H9 (cell line): ENCODE results near the gene NAA20. TPM values are rescaled to one million over a fixed set of nuclear protein-coding genes. Genes with fewer than 3 reads are reported as not detected.

Experiments used
- DNase-seq: peaks from one replicate; pipeline ENCODE4 v3.0.0-alpha.2; 2017
- H2AFZ ChIP-seq: one replicate; pipeline ENCODE4 v1.6.1; 2013; ENCODE audit warnings: mild to moderate bottlenecking, low read length, control low read depth, moderate library complexity
- H2AK5ac ChIP-seq: 2 replicates; pipeline ENCODE4 v1.6.1; 2013; ENCODE audit warnings: low read length, control low read depth, mixed read lengths; ENCODE audit not compliant: insufficient read length
- H2BK120ac ChIP-seq: one replicate; pipeline ENCODE4 v1.6.1; 2013; ENCODE audit warnings: low read depth, mild to moderate bottlenecking, low read length, control low read depth, inconsistent platforms; ENCODE audit not compliant: poor library complexity, severe bottlenecking
- H2BK12ac ChIP-seq: 2 replicates; pipeline ENCODE4 v1.6.1; 2013; ENCODE audit warnings: low read length, control low read depth, mixed read lengths, low read depth; ENCODE audit not compliant: insufficient read length
- H2BK15ac ChIP-seq: 2 replicates; pipeline ENCODE4 v1.6.1; 2013; ENCODE audit warnings: low read depth, low read length, control low read depth
- H2BK20ac ChIP-seq: one replicate; pipeline ENCODE4 v1.6.1; 2013; ENCODE audit warnings: low read depth, mild to moderate bottlenecking, low read length, control low read depth, inconsistent platforms; ENCODE audit not compliant: poor library complexity, severe bottlenecking
- H2BK5ac ChIP-seq: 2 replicates; pipeline ENCODE4 v1.6.1; 2013; ENCODE audit warnings: low read length, control low read depth, mixed read lengths; ENCODE audit not compliant: insufficient read length
- H3K14ac ChIP-seq: 2 replicates; pipeline ENCODE4 v1.6.1; 2013; ENCODE audit warnings: low read length, control low read depth; ENCODE audit not compliant: insufficient read depth
- H3K18ac ChIP-seq: 2 replicates; pipeline ENCODE4 v1.6.1; 2013; ENCODE audit warnings: low read depth, mild to moderate bottlenecking, mixed read lengths, low read length, control low read depth; ENCODE audit not compliant: insufficient read length
- H3K23ac ChIP-seq: 2 replicates; pipeline ENCODE4 v1.6.1; 2013; ENCODE audit warnings: low read length, control low read depth, mixed read lengths, low read depth; ENCODE audit not compliant: insufficient read length
- H3K23me2 ChIP-seq: 2 replicates; pipeline ENCODE4 v1.6.1; 2013; ENCODE audit warnings: low read depth, mild to moderate bottlenecking, mixed read lengths, low read length, control low read depth; ENCODE audit not compliant: insufficient read length, poor library complexity, severe bottlenecking
- H3K27ac ChIP-seq: 2 replicates; pipeline ENCODE4 v1.5.1; 2013; ENCODE audit warnings: low read length, control low read depth, mixed read lengths, low read depth; ENCODE audit not compliant: insufficient read length
- H3K27me3 ChIP-seq: 2 replicates; pipeline ENCODE4 v1.6.1; 2013; ENCODE audit warnings: low read length, control low read depth, inconsistent platforms; ENCODE audit not compliant: insufficient read depth
- H3K4ac ChIP-seq: 2 replicates; pipeline ENCODE4 v1.6.1; 2013; ENCODE audit warnings: low read depth, mild to moderate bottlenecking, control low read depth, inconsistent platforms, low read length, moderate library complexity
- H3K4me1 ChIP-seq: 2 replicates; pipeline ENCODE4 v1.6.1; 2013; ENCODE audit warnings: low read length, control low read depth, inconsistent platforms; ENCODE audit not compliant: insufficient read depth
- H3K4me2 ChIP-seq: 2 replicates; pipeline ENCODE4 v1.6.1; 2013; ENCODE audit warnings: low read length, control low read depth, mixed read lengths; ENCODE audit not compliant: insufficient read length, insufficient read depth
- H3K56ac ChIP-seq: 2 replicates; pipeline ENCODE4 v1.6.1; 2013; ENCODE audit warnings: low read depth, mild to moderate bottlenecking, mixed read lengths, low read length, control low read depth; ENCODE audit not compliant: insufficient read length
- H3K79me1 ChIP-seq: 2 replicates; pipeline ENCODE4 v1.6.1; 2013; ENCODE audit warnings: low read depth, mild to moderate bottlenecking, moderate library complexity, low read length, control low read depth, inconsistent platforms; ENCODE audit not compliant: insufficient read depth, poor library complexity, severe bottlenecking
- H3K79me2 ChIP-seq: 2 replicates; pipeline ENCODE4 v1.6.1; 2013; ENCODE audit warnings: low read length, control low read depth, inconsistent platforms; ENCODE audit not compliant: insufficient read depth
- H3K9ac ChIP-seq: 2 replicates; pipeline ENCODE4 v1.6.1; 2013; ENCODE audit warnings: low read length, control low read depth, mixed read lengths; ENCODE audit not compliant: insufficient read length; ENCODE audit errors: extremely low read depth
- H3K9me3 ChIP-seq: one replicate; pipeline ENCODE4 v1.6.1; 2013; ENCODE audit warnings: low read depth, low read length, inconsistent platforms; ENCODE audit not compliant: control insufficient read depth
- H3T11ph ChIP-seq: one replicate; pipeline ENCODE4 v1.6.1; 2013; ENCODE audit warnings: mild to moderate bottlenecking, low read length, control low read depth, inconsistent platforms
- H4K20me1 ChIP-seq: one replicate; pipeline ENCODE4 v1.6.1; 2013; ENCODE audit not compliant: control insufficient read depth, insufficient read length, insufficient read depth
- H4K5ac ChIP-seq: 2 replicates; pipeline ENCODE4 v1.6.1; 2013; ENCODE audit warnings: low read depth, mild to moderate bottlenecking, mixed read lengths, low read length, control low read depth; ENCODE audit not compliant: insufficient read length
- H4K8ac ChIP-seq: replicated peaks from 2 replicates; pipeline ENCODE4 v1.6.1; 2013; ENCODE audit warnings: low read length, control low read depth, mixed read lengths, low read depth; ENCODE audit not compliant: insufficient read length
- H4K91ac ChIP-seq: 2 replicates; pipeline ENCODE4 v1.6.1; 2013; ENCODE audit warnings: low read depth, mild to moderate bottlenecking, moderate library complexity, mixed read lengths, low read length, control low read depth; ENCODE audit not compliant: insufficient read length
- H3K27ac Mint-ChIP-seq, 3 experiments: 2 replicates in 2 of 3; 3 replicates in 1 of 3; pipeline ENCODE4 v1.8.0; 2020 to 2021; ENCODE audit warnings: mixed read lengths in 3 of 3, mild to moderate bottlenecking in 1 of 3, moderate library complexity in 1 of 3
- H3K27me3 Mint-ChIP-seq: 2 replicates; pipeline ENCODE4 v1.8.0; 2021; ENCODE audit warnings: low read depth, mild to moderate bottlenecking, moderate library complexity, mixed read lengths
- H3K36me3 Mint-ChIP-seq, 3 experiments: 2 replicates in 2 of 3; 3 replicates in 1 of 3; pipeline ENCODE4 v1.8.0; 2020 to 2021; ENCODE audit warnings: low read depth in 3 of 3, mixed read lengths in 3 of 3; ENCODE audit not compliant: insufficient read depth in 1 of 3
- H3K4me1 Mint-ChIP-seq, 2 experiments: 2 replicates each; pipeline ENCODE4 v1.8.0; 2020; ENCODE audit warnings: mixed read lengths in 2 of 2
- H3K4me3 Mint-ChIP-seq, 2 experiments: 2 replicates in 1 of 2; 3 replicates in 1 of 2; pipeline ENCODE4 v1.8.0; 2020 to 2021; ENCODE audit warnings: mild to moderate bottlenecking in 2 of 2, mixed read lengths in 2 of 2, moderate library complexity in 1 of 2
- H3K9me3 Mint-ChIP-seq, 2 experiments: 2 replicates in 1 of 2; 3 replicates in 1 of 2; pipeline ENCODE4 v1.8.0; 2020; ENCODE audit warnings: mild to moderate bottlenecking in 2 of 2, mixed read lengths in 2 of 2, moderate library complexity in 1 of 2
- WGBS: extraction: QIAGEN DNeasy Blood & Tissue Kit; methylation state at CpG from one replicate; pipeline ENCODE4 v1.1.7; 2013; ENCODE audit warnings: missing lambda C conversion rate, low lambda C conversion rate, mixed read lengths; ENCODE audit not compliant: insufficient read length; ENCODE audit errors: extremely low coverage; 5-methylcytosine and 5-hydroxymethylcytosine counted together
- total RNA-seq: library from RNA; stranded (reverse); gene quantifications from 2 replicates; pipeline ENCODE4 v1.2.1, GENCODE V29; 2021
- TF ChIP-seq, protein P1 (sequence below): fragments of 200-600 bp; sonication (generic); conservative IDR thresholded peaks from 3 replicates; pipeline ENCODE4 v1.8.0; 2021; ENCODE audit warnings: antibody characterized with exemption, mild to moderate bottlenecking

Gene NAA20
- total RNA-seq, 1 experiment from 2014 or later, result 48.1 TPM

DNA sequence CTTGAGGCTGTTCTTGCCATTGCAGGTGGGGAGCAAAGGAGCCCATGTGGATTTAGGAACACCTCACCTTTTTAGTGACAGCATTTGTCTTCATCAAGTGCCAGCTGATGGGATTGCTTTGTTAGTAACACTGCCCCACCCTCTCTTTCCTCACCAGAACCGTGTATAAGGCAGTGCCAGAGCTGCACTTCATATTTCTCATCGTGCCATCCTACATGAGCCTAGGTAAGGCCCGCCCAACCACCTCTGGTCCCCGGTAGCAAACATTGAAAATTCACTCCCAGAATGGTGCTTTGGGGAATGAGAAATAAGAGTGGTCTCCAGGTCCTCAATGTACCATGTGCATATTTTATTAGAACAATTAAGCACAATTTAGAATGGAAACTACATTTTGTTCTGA is 57.9 kb downstream of the NAA20 start:
- Histone ChIP-seq H3K23me2 (no peaks in the 10 kb centered on the region), H4K8ac (no peak overlapping the region), H2BK20ac (no peak overlapping the region), H3K27me3 (no peaks in the 10 kb centered on the region; the same call in 1 of the 2 replicates), H3T11ph (no peak overlapping the region), H3K9me3 (no peaks in the 10 kb centered on the region), H4K20me1 (no peaks in the 10 kb centered on the region), H2AFZ (no peak overlapping the region), H3K23ac (no peak overlapping the region), H3K4ac (no peak overlapping the region), H4K91ac (no peak overlapping the region), H3K4me1 (peaks cover 5% of the 10 kb centered on the region; the same call in 1 of the 2 replicates), H3K14ac (no peak overlapping the region), H2AK5ac (no peak overlapping the region), H3K79me1 (no peaks in the 10 kb centered on the region), H2BK15ac (no peak overlapping the region), H3K27ac (no peak overlapping the region), H3K79me2 (no peaks in the 10 kb centered on the region), H4K5ac (no peak overlapping the region), H2BK5ac (no peak overlapping the region), H3K56ac (no peak overlapping the region), H3K9ac (no peak overlapping the region), H2BK12ac (no peak overlapping the region), H3K18ac (no peak overlapping the region), H3K4me2 (no peak overlapping the region), H2BK120ac (no peak overlapping the region)
- Mint-ChIP-seq H3K27me3 (peaks cover 2% of the 10 kb centered on the region), H3K4me3 (no peak overlapping the region), H3K4me1 (peaks cover 22 to 23% of the 10 kb centered on the region in 2 experiments), H3K27ac (no peak overlapping the region), H3K9me3 (no peaks in the 10 kb centered on the region), H3K36me3 (no peaks in the 10 kb centered on the region)
- TF ChIP-seq, protein P1, sequence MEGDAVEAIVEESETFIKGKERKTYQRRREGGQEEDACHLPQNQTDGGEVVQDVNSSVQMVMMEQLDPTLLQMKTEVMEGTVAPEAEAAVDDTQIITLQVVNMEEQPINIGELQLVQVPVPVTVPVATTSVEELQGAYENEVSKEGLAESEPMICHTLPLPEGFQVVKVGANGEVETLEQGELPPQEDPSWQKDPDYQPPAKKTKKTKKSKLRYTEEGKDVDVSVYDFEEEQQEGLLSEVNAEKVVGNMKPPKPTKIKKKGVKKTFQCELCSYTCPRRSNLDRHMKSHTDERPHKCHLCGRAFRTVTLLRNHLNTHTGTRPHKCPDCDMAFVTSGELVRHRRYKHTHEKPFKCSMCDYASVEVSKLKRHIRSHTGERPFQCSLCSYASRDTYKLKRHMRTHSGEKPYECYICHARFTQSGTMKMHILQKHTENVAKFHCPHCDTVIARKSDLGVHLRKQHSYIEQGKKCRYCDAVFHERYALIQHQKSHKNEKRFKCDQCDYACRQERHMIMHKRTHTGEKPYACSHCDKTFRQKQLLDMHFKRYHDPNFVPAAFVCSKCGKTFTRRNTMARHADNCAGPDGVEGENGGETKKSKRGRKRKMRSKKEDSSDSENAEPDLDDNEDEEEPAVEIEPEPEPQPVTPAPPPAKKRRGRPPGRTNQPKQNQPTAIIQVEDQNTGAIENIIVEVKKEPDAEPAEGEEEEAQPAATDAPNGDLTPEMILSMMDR, result no peak
- no CpG with 5 or more reads among the region's 4 CpGs for WGBS
- DNase-seq, result no peak
